Transverse colon (tissue), 4 donors: ENCODE results near the gene DPY19L1. TPM values are rescaled to one million over a fixed set of nuclear protein-coding genes. Genes with fewer than 3 reads are reported as not detected.

Source experiments
- DNase-seq: peaks from one replicate; pipeline ENCODE4 v3.0.0-alpha.2; 2019
- H3K27ac ChIP-seq, 4 donors: fragments of 200-600 bp; sonication (generic); 2 replicates each; pipeline ENCODE4 v1.5.1; 2016 to 2018; ENCODE audit warnings: inconsistent platforms in 4 of 4
- H3K27me3 ChIP-seq: fragments of 200-600 bp; sonication (generic); 2 replicates; pipeline ENCODE4 v1.5.1; 2017; ENCODE audit warnings: inconsistent platforms
- H3K36me3 ChIP-seq, 4 donors: fragments of 200-600 bp; sonication (generic); 2 replicates each; pipeline ENCODE4 v1.5.1; 2017 to 2019; ENCODE audit warnings: inconsistent platforms in 4 of 4
- H3K4me1 ChIP-seq, 4 donors: fragments of 200-600 bp; sonication (generic); 2 replicates each; pipeline ENCODE4 v1.5.1; 2017 to 2020; ENCODE audit warnings: inconsistent platforms in 4 of 4
- H3K4me3 ChIP-seq, 4 donors: fragments of 200-600 bp; sonication (generic); 1 replicate in 1 of 4; 2 replicates in 3 of 4; pipeline versions ENCODE4 v1.5.1 to v1.6.1; 2017 to 2019; ENCODE audit warnings: inconsistent platforms in 4 of 4
- H3K9me3 ChIP-seq, 2 donors: fragments of 200-600 bp; sonication (generic); 2 replicates each; pipeline ENCODE4 v1.5.1; 2017 to 2019; ENCODE audit warnings: inconsistent platforms in 2 of 2
- CTCF ChIP-seq, 5 experiments: fragments of 200-600 bp in 3 of 5; fragments of 450-650 bp in 2 of 5; sonication (generic) in 3 of 5; IDR thresholded peaks; 1 replicate in 2 of 5; 2 replicates in 3 of 5; pipeline ENCODE4 v1.5.1; 2016 to 2017; ENCODE audit warnings: antibody characterized with exemption in 5 of 5, inconsistent platforms in 3 of 5, mild to moderate bottlenecking in 2 of 5, moderate library complexity in 1 of 5
- EP300 ChIP-seq: sonication (generic); formaldehyde crosslinking; IDR thresholded peaks from one replicate; pipeline ENCODE4 v1.6.1; 2017; ENCODE audit warnings: antibody characterized with exemption, low read depth
- POLR2A ChIP-seq: fragments of 450-650 bp; IDR thresholded peaks from one replicate; pipeline ENCODE4 v1.6.1; 2016; ENCODE audit warnings: antibody characterized with exemption, mild to moderate bottlenecking, moderate library complexity
- POLR2AphosphoS5 ChIP-seq, 3 donors: sonication (generic); formaldehyde crosslinking; IDR thresholded peaks; one replicate each; pipeline ENCODE4 v1.6.1; 2016; ENCODE audit warnings: antibody characterized with exemption in 3 of 3
- WGBS, 2 donors: methylation state at CpG; one replicate each; pipeline ENCODE4 v1.1.5; 2018; ENCODE audit warnings: low coverage in 1 of 2; 5-methylcytosine and 5-hydroxymethylcytosine counted together
- in situ Hi-C, 4 donors: fragments of 200-750 bp; cut with MboI; loops; one replicate each; pipeline versions ENCODE4 v1.15.0 to v1.15.1; 2017; ENCODE audit warnings: low sequenced_read_pairs in 3 of 4, low pct_ligation_motif_present in 1 of 4, low pct_unique_long_range_greater_than_20kb in 1 of 4
- intact Hi-C: fragments of 100-400 bp; cut with DNase I; formaldehyde crosslinking; loops from one replicate; pipeline ENCODE4 v1.15.1; 2023; ENCODE audit warnings: low total_unique reads
- total RNA-seq, 4 donors: library from RNA; depleted of rRNA; stranded (reverse); fragments of >200 nt; gene quantifications; one replicate each; pipeline ENCODE4 v1.1.0, GENCODE V29; 2016

The DPY19L1 gene
- total RNA-seq, 4 donors from 2014 or later: 1.6 to 14.7 (median 12.0) TPM

DNA sequence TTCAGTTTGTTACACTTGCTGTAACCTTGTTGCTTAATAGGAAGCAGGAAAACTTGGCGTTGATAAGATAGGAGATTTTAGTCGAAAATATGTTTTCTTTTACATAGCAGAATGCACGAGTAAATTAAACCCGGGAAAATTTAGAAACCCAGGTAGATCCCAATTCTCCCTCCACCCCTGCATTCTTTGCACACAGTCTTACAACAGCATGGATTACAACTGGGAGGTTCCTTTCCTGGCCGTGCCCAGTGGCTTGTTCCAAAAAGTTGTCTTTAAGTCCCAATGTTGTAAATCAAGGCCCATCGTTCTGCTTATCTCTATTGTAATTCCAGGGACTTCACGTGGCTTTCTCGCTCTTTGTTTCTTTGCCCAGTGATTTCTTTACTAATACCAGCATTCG is 1.1 kb upstream of the DPY19L1 start:
- intact Hi-C loops (no loop called here), in situ Hi-C loops (no loop called here)
- peaks cover 14 to 36% (median 19%) of the 10 kb centered on the region in 4 donors for H3K4me1 ChIP-seq
- H3K27me3 ChIP-seq: no peaks in the 10 kb centered on the region
- peak overlapping the region in 3 of 4 donors; percentile 70 to 78 (median 77) for H3K4me3 ChIP-seq
- no peak for TF ChIP-seq POLR2A
- no peak for TF ChIP-seq CTCF (IDR thresholded peaks at IDR 0.05)
- TF ChIP-seq POLR2AphosphoS5 (IDR thresholded peaks at IDR 0.05): no peak
- TF ChIP-seq EP300: no peak
- no peaks in the 10 kb centered on the region for H3K36me3 ChIP-seq
- 28 to 29% methylated on average over 9 of the region's 9 CpGs for WGBS, 2 donors
- H3K9me3 ChIP-seq: no peaks in the 10 kb centered on the region
- H3K27ac ChIP-seq: peak overlapping the region; percentile 88 to 96 (median 94)
- DNase-seq: no peak

- peak; percentile 96 for DNase-seq
- H3K9me3 ChIP-seq: no peaks in the 10 kb centered on the region
- peak overlapping the region; percentile 88 to 96 (median 94) for H3K27ac ChIP-seq
- peak overlapping the region; percentile 70 to 87 (median 78) for H3K4me3 ChIP-seq
- intact Hi-C loops (no loop called here), in situ Hi-C loops (no loop called here)
- 0 to 1% methylated on average over 1 to 30 of the region's 100 CpGs for WGBS, 2 donors
- peaks cover 14 to 36% (median 19%) of the 10 kb centered on the region in 4 donors for H3K4me1 ChIP-seq
- no peaks in the 10 kb centered on the region for H3K27me3 ChIP-seq
- peak; percentile 75 to 90 (median 87) for TF ChIP-seq CTCF (IDR thresholded peaks at IDR 0.05)
- TF ChIP-seq POLR2A: no peak
- no peak for TF ChIP-seq EP300
- peak in 2 of 3 donors; percentile 6 to 18 for TF ChIP-seq POLR2AphosphoS5 (IDR thresholded peaks at IDR 0.05)
- H3K36me3 ChIP-seq: no peaks in the 10 kb centered on the region
Measured at GRCh38 chr7:35037526-35038341, 449 bp upstream of the DPY19L1 start.

DNA sequence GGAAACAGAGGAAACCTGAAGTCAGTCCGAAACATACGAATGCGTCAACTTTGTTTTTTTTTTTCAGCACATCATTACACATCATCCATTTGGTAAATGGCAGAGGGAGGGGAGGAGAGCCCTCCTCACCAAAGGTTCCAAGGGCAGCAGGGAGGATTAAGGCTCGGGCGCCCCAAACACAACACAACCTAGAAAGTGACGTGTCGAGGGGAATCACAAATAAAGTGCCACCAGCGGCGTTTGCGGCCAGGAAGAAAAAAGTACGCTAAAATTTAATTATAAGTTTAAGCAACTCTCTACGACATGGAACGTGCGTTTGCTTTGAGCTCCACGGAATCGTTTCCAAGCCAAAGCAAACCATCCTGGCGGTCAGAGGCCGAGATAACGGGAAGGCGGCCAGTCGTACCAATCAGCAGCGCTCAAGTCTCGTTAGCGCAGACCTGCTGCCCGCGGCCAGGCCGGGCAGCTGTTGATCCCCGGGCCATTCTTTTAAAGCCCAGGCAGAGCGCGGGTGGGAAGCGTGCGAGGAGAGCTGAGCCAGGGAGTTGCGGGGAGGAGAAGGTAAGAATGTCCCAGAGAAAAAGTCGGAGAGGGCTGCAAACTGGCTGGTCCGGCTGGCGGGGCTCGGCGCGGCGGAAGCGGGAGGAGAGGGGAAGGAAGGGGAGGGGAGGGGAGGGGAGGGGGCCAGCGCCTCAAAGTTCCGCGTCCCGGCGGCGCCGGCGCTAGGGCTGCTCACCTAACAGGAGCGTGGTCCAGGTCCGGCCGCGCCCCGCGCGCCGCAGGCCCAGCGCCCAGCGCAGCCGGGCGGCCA is 719 bp downstream of the DPY19L1 start:
- no peaks in the 10 kb centered on the region for H3K9me3 ChIP-seq
- peak overlapping the region; percentile 88 to 96 (median 94) for H3K27ac ChIP-seq
- in situ Hi-C loops (no loop called here), intact Hi-C loops (no loop called here)
- peak; percentile 64 for DNase-seq
- H3K4me1 ChIP-seq: peaks cover 14 to 36% (median 19%) of the 10 kb centered on the region in 4 donors
- H3K27me3 ChIP-seq: no peaks in the 10 kb centered on the region
- 1% methylated on average over 23 to 41 of the region's 61 CpGs for WGBS, 2 donors
- H3K4me3 ChIP-seq: peak overlapping the region; percentile 52 to 78 (median 74)
- TF ChIP-seq CTCF (IDR thresholded peaks at IDR 0.05) (peak in 1 of 5 experiments; percentile 26), POLR2A (no peak), POLR2AphosphoS5 (IDR thresholded peaks at IDR 0.05) (peak in 1 of 3 donors; percentile 25)
- no peaks in the 10 kb centered on the region for H3K36me3 ChIP-seq

DNA sequence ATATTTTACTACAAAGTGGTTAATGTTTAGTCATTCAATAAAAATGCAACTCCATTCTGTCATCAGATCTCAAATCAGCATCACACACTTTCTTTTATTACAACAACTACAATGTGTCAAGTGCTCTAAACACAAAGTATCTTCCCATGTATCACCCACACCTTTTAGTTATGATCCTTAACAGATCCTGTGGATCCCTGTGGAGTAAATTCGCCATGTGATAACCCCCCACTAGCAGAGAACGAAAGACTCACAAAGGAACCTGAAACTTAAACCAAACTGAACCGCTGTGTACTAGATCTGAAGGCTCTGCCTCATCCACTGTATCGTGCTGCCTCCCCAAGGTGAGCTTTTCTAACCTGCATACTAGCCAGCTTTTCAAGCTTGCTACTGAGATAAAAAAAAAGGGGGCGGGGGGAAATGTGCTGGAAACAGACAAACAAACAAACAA is 1.7 kb downstream of the DPY19L1 start:
- DNase-seq: peak; percentile 28
- Histone ChIP-seq H3K9me3 (no peaks in the 10 kb centered on the region), H3K4me1 (peaks cover 14 to 36% (median 19%) of the 10 kb centered on the region in 4 donors), H3K27ac (peak overlapping the region in 2 of 4 donors; percentile 93 to 96), H3K4me3 (peak overlapping the region in 1 of 4 donors; percentile 70), H3K27me3 (no peaks in the 10 kb centered on the region), H3K36me3 (no peaks in the 10 kb centered on the region)
- intact Hi-C loops: no loop called here
- in situ Hi-C loops: no loop called here
- TF ChIP-seq CTCF (IDR thresholded peaks at IDR 0.05) (peak in 1 of 5 experiments; percentile 2), POLR2AphosphoS5 (IDR thresholded peaks at IDR 0.05) (no peak)
- 33 to 36% methylated on average over 3 to 5 of the region's 5 CpGs for WGBS, 2 donors
